GM19468 (cell line): Measurements from ENCODE around the gene CEMP1.

ENCODE experiments used
- ATAC-seq: cut with Tn5 transposase; IDR thresholded peaks from one replicate; pipeline ENCODE4 v1.9.1; 2021; ENCODE audit warnings: mild to moderate bottlenecking, moderate library complexity, moderate number of reproducible peaks; ENCODE audit not compliant: unreplicated experiment; ENCODE audit errors: extremely low read depth

Gene CEMP1

GRCh38 chr16:2520784-2521531 is 10.2 kb downstream of the CEMP1 start:
- ATAC-seq, result peak; percentile 36

- no peak for ATAC-seq
These were observed 11.0 kb downstream of the CEMP1 start, which contains the start of gene AMDHD2 for GRCh38 chr16:2520097-2520783. TSS of gene AMDHD2 (plus strand) at chr16:2520371. CDS start at chr16:2520459, 88 bp downstream.

GRCh38 chr16:2519711-2520080 is 11.5 kb downstream of the CEMP1 start:
- no peak for ATAC-seq

GRCh38 chr16:2518823-2519710 is 12.1 kb downstream of the CEMP1 start:
- no peak for ATAC-seq

- ATAC-seq, result no peak
These were observed 13.1 kb downstream of the CEMP1 start for GRCh38 chr16:2517954-2518605.

- no peak for ATAC-seq
These were observed 14.6 kb downstream of the CEMP1 start for GRCh38 chr16:2516391-2517240.

GRCh38 chr16:2515180-2515851 is 15.9 kb downstream of the CEMP1 start:
- ATAC-seq, result no peak

GRCh38 chr16:2514333-2515179 is 16.7 kb downstream of the CEMP1 start:
- ATAC-seq, result no peak

- ATAC-seq, result peak; percentile 48
These were observed 17.5 kb downstream of the CEMP1 start, which contains the start of gene ATP6V0C for GRCh38 chr16:2513405-2514332. TSS of gene ATP6V0C (plus strand) at chr16:2513952. CDS start at chr16:2514104, 152 bp downstream.

GRCh38 chr16:2512735-2513404 is 18.3 kb downstream of the CEMP1 start:
- no peak for ATAC-seq

- ATAC-seq, result no peak
These were observed 19.0 kb downstream of the CEMP1 start for GRCh38 chr16:2511996-2512734.

GRCh38 chr16:2511128-2511800 is 19.9 kb downstream of the CEMP1 start:
- ATAC-seq, result no peak

- ATAC-seq, result no peak
These were observed 22.3 kb downstream of the CEMP1 start for GRCh38 chr16:2508722-2509400.

- no peak for ATAC-seq
These were observed 23.5 kb downstream of the CEMP1 start for GRCh38 chr16:2507665-2508064.
